Activated T-helper 2 cell treated with anti-CD3 and anti-CD28 coated beads, Interferon-gamma antibody, Interleukin-2, Interleukin-4, amounts not matched to agents 10 μg/mL and 5 μg/mL and 100 μg/mL, durations not matched to agents 14 hours and 24 hours and 36 hours (primary cell): ENCODE measurements around the gene SHISA6. TPM values are rescaled to one million over a fixed set of nuclear protein-coding genes. Genes with fewer than 3 reads are reported as not detected.

ENCODE experiments used
- DNase-seq: peaks from one replicate; pipeline ENCODE4 v3.0.0; 2021; ENCODE audit warnings: low spot score
- H3K27ac Mint-ChIP-seq: one replicate; pipeline ENCODE4 v1.8.0; 2021; ENCODE audit warnings: mixed read lengths
- H3K27me3 Mint-ChIP-seq: one replicate; pipeline ENCODE4 v1.8.0; 2021; ENCODE audit warnings: low read depth, mixed read lengths
- H3K36me3 Mint-ChIP-seq: one replicate; pipeline ENCODE4 v1.8.0; 2021; ENCODE audit warnings: low read depth, mixed read lengths
- H3K4me1 Mint-ChIP-seq: one replicate; pipeline ENCODE4 v1.8.0; 2021; ENCODE audit warnings: low read depth, mixed read lengths
- H3K4me3 Mint-ChIP-seq: one replicate; pipeline ENCODE4 v1.8.0; 2021; ENCODE audit warnings: low read depth, mild to moderate bottlenecking, moderate library complexity, mixed read lengths
- H3K9me3 Mint-ChIP-seq: one replicate; pipeline ENCODE4 v1.8.0; 2021; ENCODE audit warnings: mixed read lengths
- intact Hi-C: fragments of 100-400 bp; cut with micrococcal nuclease; formaldehyde crosslinking; loops from one replicate; pipeline ENCODE4 v1.15.1; 2023
- total RNA-seq: library from RNA; stranded (reverse); gene quantifications from 2 replicates; pipeline ENCODE4 v1.2.3, GENCODE V29; 2022

The SHISA6 gene
- total RNA-seq, 1 donor from 2014 or later: not detected

- Mint-ChIP-seq H3K4me3 (no peak overlapping the region), H3K27ac (no peak overlapping the region), H3K4me1 (no peaks in the 10 kb centered on the region), H3K9me3 (peaks cover 33% of the 10 kb centered on the region), H3K36me3 (no peaks in the 10 kb centered on the region), H3K27me3 (no peaks in the 10 kb centered on the region)
- DNase-seq: no peak
- intact Hi-C loops: no loop called here
Observed at GRCh38 chr17:11565591-11565990, 324.6 kb downstream of the SHISA6 start.

GRCh38 chr17:11578998-11579397 lies 338.0 kb downstream of the SHISA6 start:
- DNase-seq: no peak
- Mint-ChIP-seq H3K27ac (no peak overlapping the region), H3K36me3 (no peaks in the 10 kb centered on the region), H3K4me1 (no peaks in the 10 kb centered on the region), H3K4me3 (no peak overlapping the region), H3K9me3 (peaks cover 16% of the 10 kb centered on the region), H3K27me3 (no peaks in the 10 kb centered on the region)
- intact Hi-C loops: no loop called here

- Mint-ChIP-seq H3K27me3 (no peaks in the 10 kb centered on the region), H3K4me3 (no peak overlapping the region), H3K27ac (no peak overlapping the region), H3K4me1 (no peaks in the 10 kb centered on the region), H3K36me3 (no peaks in the 10 kb centered on the region), H3K9me3 (peaks cover 19% of the 10 kb centered on the region)
- no peak for DNase-seq
- intact Hi-C loops: no loop called here
Observed at GRCh38 chr17:11580677-11581076, 339.7 kb downstream of the SHISA6 start.

GRCh38 chr17:11582217-11582616 lies 341.2 kb downstream of the SHISA6 start:
- Mint-ChIP-seq H3K4me1 (no peaks in the 10 kb centered on the region), H3K9me3 (peaks cover 24% of the 10 kb centered on the region), H3K4me3 (no peak overlapping the region), H3K27me3 (no peaks in the 10 kb centered on the region), H3K27ac (no peak overlapping the region), H3K36me3 (no peaks in the 10 kb centered on the region)
- DNase-seq: no peak
- intact Hi-C loops: no loop called here

- H3K36me3 Mint-ChIP-seq: no peaks in the 10 kb centered on the region
- intact Hi-C loops: no loop called here
- H3K4me3 Mint-ChIP-seq: no peak overlapping the region
- no peaks in the 10 kb centered on the region for H3K27me3 Mint-ChIP-seq
- no peak for DNase-seq
- H3K27ac Mint-ChIP-seq: no peak overlapping the region
- peaks cover 25% of the 10 kb centered on the region for H3K9me3 Mint-ChIP-seq
- H3K4me1 Mint-ChIP-seq: no peaks in the 10 kb centered on the region
Observed at GRCh38 chr17:11583306-11583992, 342.4 kb downstream of the SHISA6 start.

- intact Hi-C loops: no loop called here
- no peak overlapping the region for H3K27ac Mint-ChIP-seq
- no peaks in the 10 kb centered on the region for H3K27me3 Mint-ChIP-seq
- no peak overlapping the region for H3K4me3 Mint-ChIP-seq
- peaks cover 39% of the 10 kb centered on the region for H3K9me3 Mint-ChIP-seq
- H3K36me3 Mint-ChIP-seq: no peaks in the 10 kb centered on the region
- DNase-seq: no peak
- no peaks in the 10 kb centered on the region for H3K4me1 Mint-ChIP-seq
Observed at GRCh38 chr17:11589716-11590115, 348.7 kb downstream of the SHISA6 start.

- Mint-ChIP-seq H3K9me3 (peaks cover 4% of the 10 kb centered on the region), H3K4me3 (no peak within 1 kb of the TSS), H3K4me1 (no peaks in the 10 kb centered on the region), H3K27ac (no peak within 1 kb of the TSS), H3K27me3 (peaks cover 6% of the 10 kb centered on the region), H3K36me3 (no peaks in the 10 kb centered on the region)
- intact Hi-C loops: no loop called here
- DNase-seq: peak; percentile 8
Observed at GRCh38 chr17:11598274-11599221, 357.5 kb downstream of the SHISA6 start, which contains the start of gene DNAH9. Gene DNAH9, plus strand, starts transcription at chr17:11598470. Its CDS starts 29 bp downstream, at chr17:11598499.

GRCh38 chr17:11601661-11602060 lies 360.6 kb downstream of the SHISA6 start:
- Mint-ChIP-seq H3K36me3 (no peaks in the 10 kb centered on the region), H3K27me3 (peaks cover 6% of the 10 kb centered on the region)
- intact Hi-C loops: no loop called here

GRCh38 chr17:11608396-11608795 lies 367.4 kb downstream of the SHISA6 start:
- no peak for DNase-seq
- Mint-ChIP-seq H3K27me3 (no peaks in the 10 kb centered on the region), H3K4me1 (no peaks in the 10 kb centered on the region), H3K27ac (no peak overlapping the region), H3K4me3 (no peak overlapping the region), H3K36me3 (no peaks in the 10 kb centered on the region), H3K9me3 (peaks cover 20% of the 10 kb centered on the region)
- intact Hi-C loops: no loop called here

More at GRCh38 chr17:11601661-11602060, 360.6 kb downstream of the SHISA6 start:
- no peak overlapping the region for H3K27ac Mint-ChIP-seq
- DNase-seq: no peak
- peaks cover 7% of the 10 kb centered on the region for H3K9me3 Mint-ChIP-seq
- no peak overlapping the region for H3K4me3 Mint-ChIP-seq
- no peaks in the 10 kb centered on the region for H3K4me1 Mint-ChIP-seq

GRCh38 chr17:11610999-11611566 lies 370.1 kb downstream of the SHISA6 start:
- no peaks in the 10 kb centered on the region for H3K27me3 Mint-ChIP-seq
- intact Hi-C loops: no loop called here
- no peak overlapping the region for H3K4me3 Mint-ChIP-seq
- peaks cover 21% of the 10 kb centered on the region for H3K9me3 Mint-ChIP-seq
- no peaks in the 10 kb centered on the region for H3K4me1 Mint-ChIP-seq
- H3K36me3 Mint-ChIP-seq: no peaks in the 10 kb centered on the region
- no peak for DNase-seq
- H3K27ac Mint-ChIP-seq: no peak overlapping the region

GRCh38 chr17:11612956-11613355 lies 371.9 kb downstream of the SHISA6 start:
- no peak for DNase-seq
- H3K27me3 Mint-ChIP-seq: no peaks in the 10 kb centered on the region
- no peaks in the 10 kb centered on the region for H3K4me1 Mint-ChIP-seq
- intact Hi-C loops: no loop called here
- peaks cover 24% of the 10 kb centered on the region for H3K9me3 Mint-ChIP-seq
- no peak overlapping the region for H3K4me3 Mint-ChIP-seq
- no peak overlapping the region for H3K27ac Mint-ChIP-seq
- no peaks in the 10 kb centered on the region for H3K36me3 Mint-ChIP-seq
